Epithelial cell of umbilical artery (primary cell): ENCODE results near the gene JMJD6. TPM values are rescaled to one million over a fixed set of nuclear protein-coding genes. Genes with fewer than 3 reads are reported as not detected.

Experiments
- total RNA-seq: library from RNA; depleted of rRNA; stranded (reverse); fragments of >200 nt; gene quantifications from 2 replicates; pipeline ENCODE4 v1.2.3, GENCODE V29; 2014

The JMJD6 gene
- total RNA-seq = 22.4 and 22.9 TPM in 2 replicates

GRCh38 chr17:76726231-76726775 lies at the start of gene JMJD6:
Gene JMJD6, minus strand, starts transcription at chr17:76726606. Its CDS starts 131 bp downstream, at chr17:76726475.

DNA sequence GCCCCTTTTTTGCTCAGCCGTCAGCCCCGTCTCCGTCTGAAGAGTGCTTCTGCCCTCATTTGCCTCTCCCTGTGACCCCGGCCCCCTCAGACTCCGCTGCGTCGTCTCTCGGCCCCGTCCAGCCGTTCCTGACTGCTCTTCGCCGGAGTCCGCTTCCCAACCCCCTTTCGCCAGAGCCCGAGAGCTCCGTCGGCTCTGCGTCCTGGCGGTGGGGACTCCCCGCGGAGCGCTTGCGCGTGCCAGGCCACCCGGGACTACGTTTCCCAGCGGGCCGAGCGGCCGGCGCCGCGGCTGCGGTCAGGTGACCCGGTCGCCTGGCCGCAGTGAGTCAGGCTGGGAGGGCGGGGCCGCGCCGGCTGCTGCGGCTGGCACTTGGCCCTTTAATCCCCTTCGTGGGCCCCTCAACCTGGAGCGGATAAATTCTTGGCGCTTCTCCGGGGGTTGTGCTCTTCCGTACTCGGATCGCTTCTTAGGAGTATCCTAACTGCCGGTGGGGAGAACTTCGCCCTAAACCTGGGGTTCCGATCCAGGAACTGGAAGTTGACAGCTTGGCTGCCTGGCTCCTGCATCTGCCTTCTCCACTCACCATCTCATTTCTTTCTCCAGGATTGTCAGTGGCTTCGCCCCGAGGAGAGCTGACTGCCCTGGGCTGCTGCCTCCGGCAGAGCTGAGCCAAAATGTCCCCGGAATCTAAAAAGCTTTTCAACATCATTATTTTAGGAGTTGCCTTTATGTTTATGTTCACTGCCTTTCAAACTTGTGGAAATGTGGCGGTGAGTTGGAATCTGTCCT lies 11.5 kb upstream of the JMJD6 start, which contains the start of gene MFSD11:
TSS of gene MFSD11 (plus strand) at position 444 of the 792 bp plus-strand sequence. CDS start at position 678, 234 bp downstream.

DNA sequence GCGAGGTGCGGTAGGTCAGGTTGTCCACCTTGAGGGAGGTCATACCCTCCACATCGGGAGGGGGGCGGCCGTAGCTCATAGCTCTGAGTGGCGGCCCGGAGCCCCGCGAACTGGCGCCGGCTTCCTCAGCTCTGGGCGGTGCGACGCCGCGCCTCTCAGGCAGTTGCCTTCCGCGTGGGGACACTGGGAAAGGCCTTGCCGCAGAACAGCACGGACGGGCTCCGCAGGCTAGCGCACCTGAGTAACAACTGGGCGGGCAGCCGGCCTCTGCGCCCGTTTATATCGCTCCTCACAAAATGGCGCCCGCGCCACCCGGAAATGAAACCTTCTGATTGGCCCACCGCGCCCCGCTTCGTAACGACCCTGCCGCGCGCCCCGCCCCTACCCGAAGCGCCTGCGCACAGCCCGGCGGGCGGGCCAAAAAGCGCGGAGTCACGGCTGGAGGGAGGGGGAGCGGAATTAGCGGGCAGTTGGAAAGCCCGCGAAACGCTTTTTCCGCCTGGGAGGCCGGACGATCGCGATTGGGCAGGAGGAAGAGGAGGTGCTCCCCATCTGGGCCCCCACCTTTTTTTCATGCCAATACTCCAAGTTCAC lies 10.8 kb upstream of the JMJD6 start, which contains the start of gene SRSF2:
TSS of gene SRSF2 (minus strand) at position 250 of the 594 bp plus-strand sequence. CDS start at position 79, 171 bp downstream.

GRCh38 chr17:76726776-76727718 lies 641 bp upstream of the JMJD6 start, which contains the start of gene METTL23:
Gene METTL23, plus strand, starts transcription at chr17:76726839. Its CDS starts 2,872 bp downstream, at chr17:76729711.

DNA sequence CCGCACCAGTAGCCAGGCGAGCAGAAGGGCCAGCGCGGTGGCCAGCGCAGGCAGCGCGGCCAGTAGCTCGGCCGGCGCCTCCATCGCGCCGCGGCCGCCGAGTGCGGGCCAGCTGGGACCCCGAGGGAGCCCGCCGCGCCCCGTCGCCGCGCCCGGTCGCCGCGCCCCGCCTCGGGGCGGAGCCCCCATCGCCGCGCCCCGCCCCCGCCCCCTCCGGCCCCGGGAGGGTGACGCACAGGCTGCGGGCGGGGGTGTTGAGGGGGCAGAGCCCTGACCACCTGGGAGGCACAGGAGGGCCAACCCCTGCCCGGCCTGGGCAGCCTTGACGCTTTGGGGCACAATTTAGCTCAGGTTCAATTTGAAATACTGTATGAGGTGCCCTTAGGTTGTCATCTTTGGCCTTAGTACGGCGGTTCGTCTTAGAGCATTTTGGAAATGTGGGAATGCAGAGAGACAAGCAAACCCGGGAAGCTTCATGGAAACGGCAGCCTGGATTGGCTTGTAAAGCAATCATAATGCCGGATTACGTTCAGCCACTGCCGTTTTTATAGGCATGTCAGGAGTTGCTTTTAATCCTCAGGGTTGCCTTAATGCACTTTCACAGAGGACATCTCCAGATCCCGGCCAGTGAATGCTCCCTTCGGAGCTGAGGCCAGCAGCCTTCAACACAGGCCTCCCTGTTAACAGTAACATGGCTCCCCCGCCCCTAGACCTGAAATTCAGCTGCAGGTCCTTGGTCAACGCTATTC lies 15.4 kb downstream of the JMJD6 start, which contains the start of gene MXRA7:
TSS of gene MXRA7 (minus strand) at position 103 of the 749 bp plus-strand sequence. CDS start at position 84, 19 bp downstream.

Other genes starting within 250 kb of the JMJD6 start
- gene RHBDF2, start 225.2 kb downstream of the JMJD6 start, total RNA-seq = 8.1 and 18.1 TPM in 2 replicates
- 0.32 and 0.46 TPM in 2 replicates for gene CYGB, start 188.9 kb downstream of the JMJD6 start, total RNA-seq
- not detected in 2 replicates for gene PRCD, start 186.6 kb downstream of the JMJD6 start, total RNA-seq
- 0.65 and 1.1 TPM in 2 replicates for gene ST6GALNAC2, start 140.7 kb downstream of the JMJD6 start, total RNA-seq
- not detected in 2 replicates for gene ST6GALNAC1, start 82.8 kb downstream of the JMJD6 start, total RNA-seq
- 63.3 and 114 TPM in 2 replicates for gene MXRA7, start 15.6 kb downstream of the JMJD6 start, total RNA-seq
- 22.4 and 24.0 TPM in 2 replicates for gene METTL23, start 233 bp upstream of the JMJD6 start, total RNA-seq
- gene SRSF2, start 10.7 kb upstream of the JMJD6 start, total RNA-seq = 189 and 281 TPM in 2 replicates
- gene MFSD11, start 11.5 kb upstream of the JMJD6 start, total RNA-seq = 22.1 and 28.9 TPM in 2 replicates
- 0.91 and 0.97 TPM in 2 replicates for gene MGAT5B, start 141.8 kb upstream of the JMJD6 start, total RNA-seq